Hepatocyte (in vitro differentiated cells): ENCODE measurements around the gene MPZL1. TPM values are rescaled to one million over a fixed set of nuclear protein-coding genes. Genes with fewer than 3 reads are reported as not detected.

Source experiments
- DNase-seq: peaks from one replicate; pipeline ENCODE4 v3.0.0-alpha.2; 2016; ENCODE audit warnings: low spot score
- H2AFZ ChIP-seq: fragments of 200-600 bp; sonication (generic); 2 replicates; pipeline ENCODE4 v1.6.0; 2016; ENCODE audit warnings: antibody characterized with exemption, mild to moderate bottlenecking
- H3K27ac ChIP-seq: fragments of 200-600 bp; sonication (generic); 2 replicates; pipeline ENCODE4 v1.5.1; 2016; ENCODE audit warnings: mild to moderate bottlenecking
- H3K27me3 ChIP-seq: fragments of 200-600 bp; sonication (generic); 2 replicates; pipeline ENCODE4 v1.6.1; 2016
- H3K36me3 ChIP-seq: fragments of 200-600 bp; sonication (generic); replicated peaks from 2 replicates; pipeline ENCODE4 v1.5.1; 2016; ENCODE audit warnings: low read depth; ENCODE audit not compliant: insufficient read depth
- H3K4me1 ChIP-seq: fragments of 200-600 bp; sonication (generic); 2 replicates; pipeline ENCODE4 v1.5.1; 2016; ENCODE audit warnings: mild to moderate bottlenecking, moderate library complexity; ENCODE audit not compliant: insufficient read depth
- H3K4me2 ChIP-seq: fragments of 200-600 bp; sonication (generic); 2 replicates; pipeline ENCODE4 v1.6.0; 2016
- H3K4me3 ChIP-seq: fragments of 200-600 bp; sonication (generic); 2 replicates; pipeline ENCODE4 v1.5.1; 2016; ENCODE audit warnings: mild to moderate bottlenecking
- H3K79me2 ChIP-seq: fragments of 200-600 bp; sonication (generic); 2 replicates; pipeline ENCODE4 v1.6.0; 2017; ENCODE audit warnings: mild to moderate bottlenecking
- H3K9me2 ChIP-seq: fragments of 200-600 bp; sonication (generic); replicated peaks from 2 replicates; pipeline ENCODE4 v1.6.0; 2017; ENCODE audit warnings: mild to moderate bottlenecking; ENCODE audit not compliant: insufficient read depth
- H3K9me3 ChIP-seq: fragments of 200-600 bp; sonication (generic); 2 replicates; pipeline ENCODE4 v1.5.1; 2016; ENCODE audit warnings: low read depth, mild to moderate bottlenecking
- H4K20me1 ChIP-seq: fragments of 200-600 bp; sonication (generic); 2 replicates; pipeline ENCODE4 v1.6.0; 2016; ENCODE audit warnings: mild to moderate bottlenecking; ENCODE audit not compliant: insufficient read depth, poor library complexity, severe bottlenecking
- CTCF ChIP-seq: fragments of 200-600 bp; sonication (generic); IDR thresholded peaks from 2 replicates; pipeline ENCODE4 v1.5.1; 2016; ENCODE audit warnings: antibody characterized with exemption, mild to moderate bottlenecking; ENCODE audit not compliant: poor library complexity
- EZH2 ChIP-seq: fragments of 200-600 bp; sonication (generic); IDR thresholded peaks from 2 replicates; pipeline ENCODE4 v1.6.1; 2016; ENCODE audit warnings: antibody characterized with exemption, mild to moderate bottlenecking, borderline replicate concordance
- EZH2phosphoT487 ChIP-seq: fragments of 200-600 bp; sonication (generic); IDR thresholded peaks from one replicate; pipeline ENCODE4 v1.6.1; 2018; ENCODE audit warnings: antibody characterized with exemption, mild to moderate bottlenecking, low read depth, moderate library complexity; ENCODE audit not compliant: unreplicated experiment, severe bottlenecking
- WGBS: methylation state at CpG from one replicate; pipeline ENCODE4 v1.1.6; 2016; ENCODE audit warnings: low lambda C conversion rate; ENCODE audit errors: missing lambda C conversion rate; 5-methylcytosine and 5-hydroxymethylcytosine counted together
- polyA plus RNA-seq: library from polyadenylated mRNA; unstranded; fragments of >200 nt; fragmentation: Nextera tagmentation; extraction: Ambion mirVana; gene quantifications from 2 replicates; pipeline ENCODE4 v1.2.1, GENCODE V29; 2016
- total RNA-seq: library from RNA; depleted of rRNA; stranded (reverse); fragments of >200 nt; gene quantifications from 2 replicates; pipeline ENCODE4 v1.2.3, GENCODE V29; 2014

The MPZL1 gene
- total and polyA plus RNA-seq, 2 experiments from 2014 or later, result 176 to 245 TPM

- no peaks in the 10 kb centered on the region for H3K4me1 ChIP-seq
- H2AFZ ChIP-seq, result no peak overlapping the region
- no peaks in the 10 kb centered on the region for H3K9me2 ChIP-seq
- DNase-seq, result no peak
- H3K79me2 ChIP-seq, result no peaks in the 10 kb centered on the region
- no peaks in the 10 kb centered on the region for H3K27me3 ChIP-seq
- no peak overlapping the region for H3K27ac ChIP-seq
- no peaks in the 10 kb centered on the region for H3K9me3 ChIP-seq
- H3K4me2 ChIP-seq, result no peak overlapping the region
- 77% methylated on average over 5 of the region's 5 CpGs for WGBS
- no peak overlapping the region for H3K4me3 ChIP-seq
- H3K36me3 ChIP-seq, result no peaks in the 10 kb centered on the region
- TF ChIP-seq CTCF, result no peak
- TF ChIP-seq EZH2phosphoT487, result no peak
- no peak for TF ChIP-seq EZH2
- H4K20me1 ChIP-seq, result no peaks in the 10 kb centered on the region
These were observed 32.2 kb upstream of the MPZL1 start for GRCh38 chr1:167689567-167689920.

GRCh38 chr1:167690053-167690452 lies 31.7 kb upstream of the MPZL1 start:
- TF ChIP-seq EZH2phosphoT487, result no peak
- TF ChIP-seq EZH2, result no peak
- no peak for TF ChIP-seq CTCF
- Histone ChIP-seq H3K4me3 (no peak overlapping the region), H2AFZ (no peak overlapping the region), H3K27ac (no peak overlapping the region), H3K9me3 (no peaks in the 10 kb centered on the region), H4K20me1 (no peaks in the 10 kb centered on the region), H3K36me3 (no peaks in the 10 kb centered on the region), H3K4me2 (no peak overlapping the region), H3K9me2 (no peaks in the 10 kb centered on the region), H3K79me2 (no peaks in the 10 kb centered on the region), H3K4me1 (no peaks in the 10 kb centered on the region), H3K27me3 (no peaks in the 10 kb centered on the region)
- DNase-seq, result no peak
- 68% methylated on average over 4 of the region's 4 CpGs for WGBS

GRCh38 chr1:167693425-167694045 lies 28.2 kb upstream of the MPZL1 start:
- Histone ChIP-seq H3K4me1 (no peaks in the 10 kb centered on the region), H3K36me3 (no peaks in the 10 kb centered on the region), H3K9me3 (no peaks in the 10 kb centered on the region), H3K79me2 (no peaks in the 10 kb centered on the region), H3K9me2 (no peaks in the 10 kb centered on the region), H3K4me3 (no peak overlapping the region), H4K20me1 (no peaks in the 10 kb centered on the region), H2AFZ (no peak overlapping the region), H3K27ac (no peak overlapping the region), H3K27me3 (no peaks in the 10 kb centered on the region), H3K4me2 (no peak overlapping the region)
- TF ChIP-seq EZH2 (no peak), CTCF (no peak), EZH2phosphoT487 (no peak)
- DNase-seq, result no peak
- 88% methylated on average over 7 of the region's 7 CpGs for WGBS
